ENCODE data around the gene NUDT19. TPM values are rescaled to one million over a fixed set of nuclear protein-coding genes. Genes with fewer than 3 reads are reported as not detected.
A peak's percentile ranks its signal among the peaks of the same experiment; 100 is the strongest.

NUDT19 gene
- total RNA-seq, 1 experiment from 2014 or later, result 6.1 TPM

DNA sequence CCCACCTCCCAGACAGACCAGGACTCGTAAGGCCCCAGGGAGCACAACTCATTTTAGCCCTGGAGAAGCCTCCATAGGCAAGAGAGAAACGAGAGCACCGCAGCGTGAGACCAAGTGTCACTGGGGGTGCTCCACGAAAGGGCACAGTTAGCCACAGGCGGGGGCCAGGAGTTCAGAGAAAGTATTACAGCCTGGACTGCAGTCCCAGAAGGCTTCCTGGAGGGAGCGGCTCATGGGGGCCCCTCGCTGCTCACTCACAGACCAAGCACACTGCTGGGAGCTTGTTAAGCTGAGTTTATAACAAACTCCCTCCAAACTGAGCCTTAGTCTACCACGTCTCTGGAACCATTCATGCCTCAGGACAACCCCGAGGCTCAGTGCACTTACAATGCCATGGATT is 33.1 kb upstream of the NUDT19 start:
- TF ChIP-seq, protein P1, sequence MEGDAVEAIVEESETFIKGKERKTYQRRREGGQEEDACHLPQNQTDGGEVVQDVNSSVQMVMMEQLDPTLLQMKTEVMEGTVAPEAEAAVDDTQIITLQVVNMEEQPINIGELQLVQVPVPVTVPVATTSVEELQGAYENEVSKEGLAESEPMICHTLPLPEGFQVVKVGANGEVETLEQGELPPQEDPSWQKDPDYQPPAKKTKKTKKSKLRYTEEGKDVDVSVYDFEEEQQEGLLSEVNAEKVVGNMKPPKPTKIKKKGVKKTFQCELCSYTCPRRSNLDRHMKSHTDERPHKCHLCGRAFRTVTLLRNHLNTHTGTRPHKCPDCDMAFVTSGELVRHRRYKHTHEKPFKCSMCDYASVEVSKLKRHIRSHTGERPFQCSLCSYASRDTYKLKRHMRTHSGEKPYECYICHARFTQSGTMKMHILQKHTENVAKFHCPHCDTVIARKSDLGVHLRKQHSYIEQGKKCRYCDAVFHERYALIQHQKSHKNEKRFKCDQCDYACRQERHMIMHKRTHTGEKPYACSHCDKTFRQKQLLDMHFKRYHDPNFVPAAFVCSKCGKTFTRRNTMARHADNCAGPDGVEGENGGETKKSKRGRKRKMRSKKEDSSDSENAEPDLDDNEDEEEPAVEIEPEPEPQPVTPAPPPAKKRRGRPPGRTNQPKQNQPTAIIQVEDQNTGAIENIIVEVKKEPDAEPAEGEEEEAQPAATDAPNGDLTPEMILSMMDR (conservative IDR thresholded peaks at IDR 0.05), result no peak
- Histone ChIP-seq H3K9ac (ENCODE audit: extremely low read depth, insufficient read length, low read length) (no peak overlapping the region), H2AFZ (ENCODE audit: low read length) (no peak overlapping the region), H2BK120ac (ENCODE audit: low read depth, low read length, poor library complexity, severe bottlenecking) (no peak overlapping the region), H2BK20ac (ENCODE audit: low read depth, low read length, poor library complexity, severe bottlenecking) (no peak overlapping the region), H3K79me1 (ENCODE audit: insufficient read depth, low read depth, low read length, poor library complexity, severe bottlenecking) (peaks cover 4% of the 10 kb centered on the region), H3K14ac (ENCODE audit: insufficient read depth, low read length) (no peak overlapping the region; the same call in 1 of the 2 replicates), H4K8ac (replicated peaks; ENCODE audit: insufficient read length, low read depth, low read length) (no peak overlapping the region), H3K4me1 (ENCODE audit: insufficient read depth, low read length) (no peaks in the 10 kb centered on the region), H3K79me2 (ENCODE audit: insufficient read depth, low read length) (peaks cover 2% of the 10 kb centered on the region; the same call in 1 of the 2 replicates), H3K18ac (ENCODE audit: insufficient read length, low read depth, low read length) (no peak overlapping the region), H2BK15ac (ENCODE audit: low read depth, low read length) (no peak overlapping the region), H2AK5ac (ENCODE audit: insufficient read length, low read length) (no peak overlapping the region), H2BK5ac (ENCODE audit: insufficient read length, low read length) (no peak overlapping the region), H4K91ac (ENCODE audit: insufficient read length, low read depth, low read length) (no peak overlapping the region), H3T11ph (ENCODE audit: low read length) (no peak overlapping the region), H4K20me1 (ENCODE audit: control insufficient read depth, insufficient read depth, insufficient read length) (no peaks in the 10 kb centered on the region), H3K4me2 (ENCODE audit: insufficient read depth, insufficient read length, low read length) (no peak overlapping the region), H3K23ac (ENCODE audit: insufficient read length, low read depth, low read length) (no peak overlapping the region), H4K5ac (ENCODE audit: insufficient read length, low read depth, low read length) (no peak overlapping the region), H3K23me2 (ENCODE audit: insufficient read length, low read depth, low read length, poor library complexity, severe bottlenecking) (no peaks in the 10 kb centered on the region), H3K27me3 (ENCODE audit: insufficient read depth, low read length) (no peaks in the 10 kb centered on the region), H3K56ac (ENCODE audit: insufficient read length, low read depth, low read length) (no peak overlapping the region), H3K27ac (ENCODE audit: insufficient read length, low read depth, low read length) (no peak overlapping the region), H3K9me3 (ENCODE audit: control insufficient read depth, low read depth, low read length) (no peaks in the 10 kb centered on the region), H2BK12ac (ENCODE audit: insufficient read length, low read depth, low read length) (no peak overlapping the region), H3K4ac (ENCODE audit: low read depth, low read length) (no peak overlapping the region)
- WGBS (ENCODE audit: extremely low coverage, insufficient read length, low lambda C conversion rate), result no CpG with 5 or more reads among the region's 10 CpGs
- no peak overlapping the region for H3K4me3 Mint-ChIP-seq
- H3K9me3 Mint-ChIP-seq, result no peaks in the 10 kb centered on the region
- peaks cover 2 to 21% (median 11%) of the 10 kb centered on the region in 3 experiments; a peak in 6 of 7 replicates for H3K36me3 Mint-ChIP-seq (ENCODE audit: insufficient read depth in 1 of 3, low read depth in 3 of 3)
- DNase-seq, result no peak
- no peaks in the 10 kb centered on the region for H3K27me3 Mint-ChIP-seq (ENCODE audit: low read depth)
- no peaks in the 10 kb centered on the region; a peak in 1 of 4 replicates for H3K4me1 Mint-ChIP-seq
- H3K27ac Mint-ChIP-seq, result peak overlapping the region in 2 of 3 experiments; percentile 15 to 70; a peak in 3 of 7 replicates
